GM19328 (cell line): ENCODE data around the gene NR5A2.

Experiments used
- ATAC-seq: cut with Tn5 transposase; IDR thresholded peaks from one replicate; pipeline ENCODE4 v1.9.1; 2021; ENCODE audit warnings: mild to moderate bottlenecking, moderate library complexity; ENCODE audit not compliant: unreplicated experiment

NR5A2 gene

DNA sequence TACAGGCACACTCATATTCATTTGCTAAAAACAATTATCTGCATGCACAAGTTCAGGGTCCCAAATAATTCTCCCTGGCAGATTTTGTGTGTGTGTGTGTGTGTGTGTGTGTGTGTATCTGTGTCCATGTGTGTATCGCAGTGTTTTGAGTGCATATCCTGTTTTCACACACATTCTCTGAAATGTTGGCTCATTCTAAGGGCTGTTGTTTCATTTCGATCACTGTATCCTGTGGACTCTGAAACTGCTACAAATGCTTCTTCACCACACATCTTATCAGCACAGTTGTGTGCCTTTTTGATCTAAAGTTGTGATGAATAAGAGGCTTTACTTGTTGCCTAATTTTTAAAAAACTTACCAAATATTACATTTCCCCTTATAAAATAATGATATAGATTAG, 34.6 kb downstream of the NR5A2 start:
- ATAC-seq: no peak

DNA sequence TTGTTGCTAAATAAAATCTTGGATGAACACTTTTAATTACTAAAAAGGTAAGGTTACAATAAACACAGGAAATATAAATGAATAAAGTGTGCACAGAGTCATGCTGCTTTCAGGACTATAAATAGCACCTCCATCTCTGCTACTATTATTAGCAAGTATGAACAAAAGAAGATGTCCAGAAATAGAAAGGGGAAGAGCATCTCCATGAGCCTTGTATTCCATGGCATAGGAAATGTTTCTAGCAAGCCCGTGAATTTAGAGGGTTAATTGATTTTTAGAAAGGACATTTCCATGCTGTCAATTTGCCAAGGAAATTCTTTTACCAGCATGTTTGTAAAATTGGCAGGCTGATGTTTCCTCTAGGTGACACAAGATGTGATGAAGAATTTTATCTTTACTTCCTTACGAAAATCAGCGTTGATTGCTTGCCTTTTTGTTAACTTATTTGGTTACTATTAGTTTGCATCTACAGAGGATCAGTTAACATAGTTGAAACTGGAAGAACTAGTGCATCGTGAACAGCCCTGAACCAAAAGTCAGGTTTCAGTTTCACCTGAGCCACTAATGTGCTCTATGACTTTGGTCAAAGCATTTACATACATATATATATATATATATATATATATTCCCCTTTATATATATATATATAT, 45.3 kb downstream of the NR5A2 start:
- ATAC-seq: peak; percentile 88

DNA sequence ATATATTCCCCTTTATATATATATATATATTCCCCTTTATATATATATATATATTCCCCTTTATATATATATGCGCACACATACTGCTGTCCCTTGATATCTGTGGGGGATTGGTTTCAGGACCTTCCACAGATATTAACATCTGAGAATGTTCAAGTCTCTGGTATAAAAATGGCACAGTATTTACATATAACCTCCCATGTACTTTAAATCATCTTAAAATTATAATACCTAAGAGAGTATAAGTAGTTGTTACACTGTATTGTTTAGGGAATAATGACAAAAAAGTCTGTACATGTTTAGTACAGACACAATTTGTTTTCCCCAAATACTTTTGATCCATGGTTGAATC, 45.8 kb downstream of the NR5A2 start:
- no peak for ATAC-seq

DNA sequence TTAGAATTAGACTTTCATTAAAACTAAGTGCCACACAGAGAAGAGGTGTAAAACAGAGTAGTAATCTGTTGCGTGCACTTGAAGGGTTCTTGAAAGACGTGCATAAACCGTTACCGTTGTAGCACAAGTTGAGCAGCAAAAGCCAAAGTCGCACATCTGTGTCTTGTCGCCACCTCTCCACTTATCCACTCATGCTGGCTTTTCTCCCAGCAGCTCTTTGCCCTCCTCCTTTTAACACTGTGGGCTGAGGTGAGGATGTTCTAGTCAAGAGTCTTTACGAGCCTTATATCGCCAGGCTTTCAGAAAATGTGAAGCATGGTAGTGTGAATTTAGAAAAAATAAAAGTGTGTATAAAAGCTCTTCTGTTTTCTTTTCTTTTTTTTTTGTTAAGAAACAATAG, 48.0 kb downstream of the NR5A2 start:
- no peak for ATAC-seq

- no peak for ATAC-seq
Measured at GRCh38 chr1:200075938-200076546, 48.5 kb downstream of the NR5A2 start.

- ATAC-seq: no peak
Measured at GRCh38 chr1:200079232-200079940, 51.9 kb downstream of the NR5A2 start.

GRCh38 chr1:200081151-200081968, 53.9 kb downstream of the NR5A2 start:
- ATAC-seq: no peak

- no peak for ATAC-seq
Measured at GRCh38 chr1:200081969-200082245, 54.4 kb downstream of the NR5A2 start.

GRCh38 chr1:200082329-200082728, 54.8 kb downstream of the NR5A2 start:
- no peak for ATAC-seq

DNA sequence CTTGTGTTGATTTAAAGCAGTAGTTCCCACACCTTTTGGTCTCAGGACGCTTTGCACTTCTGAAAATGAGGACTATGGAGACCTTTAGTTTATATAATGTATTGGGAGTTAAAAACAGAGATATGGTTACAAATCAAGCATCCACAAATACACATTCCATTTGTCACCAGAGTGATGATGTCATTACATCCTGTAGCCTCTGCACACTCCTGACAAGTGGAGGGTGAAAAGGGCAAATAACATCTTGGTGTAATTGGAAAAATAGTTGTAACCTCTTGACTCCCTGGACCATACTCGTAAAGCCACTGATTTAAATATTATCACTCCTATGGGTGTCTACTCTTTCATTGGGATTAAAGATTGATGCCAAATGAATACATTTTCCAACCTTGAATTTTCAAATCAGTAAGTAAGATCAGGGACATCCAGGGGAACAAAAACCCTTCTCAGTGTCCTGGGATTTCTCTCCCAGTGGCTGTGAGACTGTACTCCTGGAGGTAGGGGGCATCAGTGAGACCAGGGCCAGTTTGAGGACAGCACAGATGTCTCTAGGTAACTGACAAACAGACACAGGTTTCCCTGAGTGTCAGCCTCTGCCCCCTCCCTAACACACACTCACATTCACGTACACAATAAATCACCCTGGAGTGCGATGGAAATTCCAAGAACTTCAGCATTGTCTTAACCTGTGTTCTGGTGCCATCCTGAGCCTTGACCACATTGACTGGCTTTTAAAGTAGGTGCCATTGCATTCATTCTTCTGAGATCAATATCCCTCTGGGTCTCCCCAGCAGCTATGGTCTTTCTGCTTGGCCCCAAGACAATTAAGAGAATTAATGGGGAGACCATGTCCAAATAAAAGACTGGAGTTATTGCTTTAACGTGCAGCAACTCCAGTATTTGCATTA, 63.0 kb downstream of the NR5A2 start:
- no peak for ATAC-seq

DNA sequence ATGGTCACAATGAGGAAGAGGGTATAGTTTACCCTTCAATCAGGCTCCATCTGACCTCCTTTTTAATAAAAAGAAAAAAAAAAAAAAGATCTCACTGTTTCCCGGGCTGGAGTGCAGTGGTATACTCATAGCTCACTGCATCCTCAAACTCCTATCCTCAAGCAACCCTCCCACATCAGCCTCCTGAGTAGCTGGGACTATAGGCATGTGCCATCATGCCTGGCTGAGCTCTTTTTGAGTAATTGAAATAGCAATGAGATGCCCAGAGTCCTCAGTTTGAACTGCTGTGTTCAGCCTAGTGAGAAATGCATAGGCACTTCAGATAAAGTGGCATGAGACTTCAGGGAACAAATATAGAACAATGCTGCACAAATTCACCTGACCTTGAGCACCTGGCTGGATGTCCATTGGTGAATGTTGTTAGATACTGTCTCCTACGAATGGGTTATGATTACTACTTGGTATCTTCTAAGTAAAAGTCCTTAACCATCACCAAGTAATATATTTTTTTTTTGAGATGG, 67.6 kb downstream of the NR5A2 start:
- no peak for ATAC-seq

GRCh38 chr1:200096774-200097173, 69.3 kb downstream of the NR5A2 start:
- ATAC-seq: no peak

DNA sequence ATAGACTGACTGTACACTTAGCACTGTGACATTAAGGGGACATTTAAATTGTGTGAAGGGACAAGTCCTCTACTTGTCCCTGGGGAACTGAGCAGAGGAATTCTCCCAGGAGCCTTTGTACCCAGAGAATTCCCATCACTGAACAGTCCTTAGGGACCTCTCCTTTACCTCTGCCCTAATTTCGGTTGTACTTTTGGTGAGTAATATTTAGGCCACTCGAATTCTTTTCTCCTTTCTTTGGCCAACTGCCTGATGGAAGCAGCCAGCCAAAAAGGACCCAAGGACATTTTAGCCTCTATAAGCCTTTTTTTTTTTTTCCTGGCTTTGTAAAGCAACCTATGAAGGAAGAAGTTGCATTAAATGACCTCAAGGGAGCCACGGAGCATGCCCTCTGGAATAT, 71.5 kb downstream of the NR5A2 start:
- no peak for ATAC-seq

DNA sequence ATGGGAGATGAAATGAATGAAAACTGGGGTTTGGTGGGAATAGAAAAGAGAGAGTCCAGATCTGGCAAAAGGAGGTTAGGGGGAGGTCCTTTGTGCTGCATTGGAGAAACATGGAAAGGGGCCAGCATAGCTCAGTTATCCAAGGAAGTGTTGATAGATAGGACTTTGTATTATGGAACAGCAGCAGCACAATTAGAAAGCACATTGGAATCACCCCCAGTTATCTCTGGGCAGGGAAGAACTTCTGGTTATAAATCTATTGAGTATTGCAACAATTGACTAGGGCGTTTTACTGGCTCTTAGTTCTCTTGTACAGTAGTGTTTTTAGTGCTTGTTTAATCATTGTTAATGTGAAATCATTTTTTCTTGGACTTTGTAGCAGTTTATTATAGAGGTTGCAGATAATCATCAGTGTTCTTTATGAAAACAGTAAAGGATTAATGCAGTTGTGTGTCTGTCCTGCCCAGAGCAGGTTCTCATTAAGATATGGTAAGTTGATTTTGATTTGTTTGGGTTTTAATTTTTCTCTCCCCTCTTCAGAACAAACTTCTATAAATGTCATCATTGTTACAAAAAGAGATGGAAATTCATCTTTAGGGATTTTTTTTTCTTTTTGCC, 76.6 kb downstream of the NR5A2 start:
- ATAC-seq: no peak

- no peak for ATAC-seq
Measured at GRCh38 chr1:200107004-200107470, 79.5 kb downstream of the NR5A2 start.

DNA sequence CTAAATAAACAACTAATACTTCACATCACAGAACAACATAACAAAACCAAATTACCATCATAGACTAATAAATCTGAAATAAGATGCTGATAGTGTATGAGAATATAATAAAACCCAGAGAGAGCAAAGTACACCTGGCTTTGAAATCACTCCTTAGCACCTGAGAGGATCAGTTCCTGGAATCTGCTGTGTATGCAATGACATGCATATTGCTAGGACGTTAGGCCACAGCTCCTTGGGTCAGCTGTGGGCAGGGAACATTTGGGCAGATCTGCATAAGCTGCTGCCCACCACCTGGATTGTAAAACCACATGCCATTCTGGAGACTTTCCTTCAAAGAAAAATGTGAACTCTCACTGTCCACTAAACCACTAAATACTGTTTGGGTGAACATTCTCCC, 81.1 kb downstream of the NR5A2 start:
- ATAC-seq: no peak

DNA sequence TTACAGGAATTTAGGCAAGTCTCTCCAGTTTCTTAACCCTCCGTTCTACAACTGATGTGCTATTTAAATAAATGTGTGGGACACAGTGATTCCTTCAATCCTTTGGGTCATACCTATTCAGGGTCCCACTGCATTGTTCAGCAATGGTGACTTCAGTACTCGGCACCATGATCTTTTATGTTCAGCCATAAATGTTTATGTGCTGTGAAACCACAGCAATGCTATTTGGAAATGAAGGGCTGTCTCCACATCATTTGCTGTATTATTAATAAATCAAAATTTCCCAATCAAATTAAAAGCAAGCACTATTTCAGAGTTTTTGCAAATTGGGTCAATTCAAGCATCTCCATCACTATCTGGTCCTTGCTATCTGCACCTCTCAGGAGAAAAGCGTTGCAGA, 84.8 kb downstream of the NR5A2 start:
- no peak for ATAC-seq

GRCh38 chr1:200115532-200115931, 88.0 kb downstream of the NR5A2 start:
- no peak for ATAC-seq

- no peak for ATAC-seq
Measured at GRCh38 chr1:200116324-200116723, 88.8 kb downstream of the NR5A2 start.
